ENCODE data around the gene RIPOR3. TPM values are rescaled to one million over a fixed set of nuclear protein-coding genes. Genes with fewer than 3 reads are reported as not detected.

The RIPOR3 gene
- total RNA-seq, 3 donors from 2014 or later, result 0.21 to 0.71 (median 0.63) TPM

DNA sequence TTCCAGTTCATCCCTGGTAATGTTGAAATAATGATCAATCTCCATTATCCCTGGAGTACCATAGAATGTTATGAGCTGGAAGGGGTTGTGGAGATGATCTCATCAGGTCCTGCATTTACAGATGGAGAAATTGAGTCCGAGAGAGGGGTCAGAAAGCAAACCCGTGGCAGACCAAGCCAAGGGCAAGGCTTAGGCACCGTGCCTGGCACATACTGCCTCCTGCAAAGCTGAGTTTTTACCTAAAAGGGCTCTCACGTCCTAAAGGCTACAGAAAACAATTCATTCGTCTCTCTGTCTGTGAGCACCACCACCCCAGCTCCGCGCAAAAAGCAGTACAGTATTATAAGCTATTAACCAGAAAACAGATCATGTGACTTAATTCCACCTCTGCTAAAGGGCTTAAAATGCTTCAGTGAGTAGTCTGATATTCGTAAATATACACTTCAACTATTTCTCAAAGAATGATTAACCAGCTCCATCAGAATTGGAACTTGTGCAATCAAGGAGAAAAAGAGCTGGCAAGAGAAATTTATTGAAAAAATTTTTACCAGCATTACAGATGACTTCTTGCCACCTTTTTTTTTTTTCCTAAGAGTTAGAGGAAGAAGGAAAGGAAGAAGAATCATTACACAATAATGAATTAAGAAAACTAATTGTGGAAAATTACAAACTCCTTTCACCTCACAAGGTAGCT, 36.6 kb upstream of the RIPOR3 start:
- no peaks in the 10 kb centered on the region for H3K9me3 Mint-ChIP-seq
- no peak overlapping the region for H3K4me3 Mint-ChIP-seq
- ATAC-seq, result no peak
- H3K4me1 Mint-ChIP-seq (ENCODE audit: low read depth), result peaks cover 20% of the 10 kb centered on the region
- H3K36me3 Mint-ChIP-seq (ENCODE audit: insufficient read depth), result no peaks in the 10 kb centered on the region
- no peaks in the 10 kb centered on the region for H3K27me3 Mint-ChIP-seq (ENCODE audit: low read depth)
- DNase-seq, result no peak

DNA sequence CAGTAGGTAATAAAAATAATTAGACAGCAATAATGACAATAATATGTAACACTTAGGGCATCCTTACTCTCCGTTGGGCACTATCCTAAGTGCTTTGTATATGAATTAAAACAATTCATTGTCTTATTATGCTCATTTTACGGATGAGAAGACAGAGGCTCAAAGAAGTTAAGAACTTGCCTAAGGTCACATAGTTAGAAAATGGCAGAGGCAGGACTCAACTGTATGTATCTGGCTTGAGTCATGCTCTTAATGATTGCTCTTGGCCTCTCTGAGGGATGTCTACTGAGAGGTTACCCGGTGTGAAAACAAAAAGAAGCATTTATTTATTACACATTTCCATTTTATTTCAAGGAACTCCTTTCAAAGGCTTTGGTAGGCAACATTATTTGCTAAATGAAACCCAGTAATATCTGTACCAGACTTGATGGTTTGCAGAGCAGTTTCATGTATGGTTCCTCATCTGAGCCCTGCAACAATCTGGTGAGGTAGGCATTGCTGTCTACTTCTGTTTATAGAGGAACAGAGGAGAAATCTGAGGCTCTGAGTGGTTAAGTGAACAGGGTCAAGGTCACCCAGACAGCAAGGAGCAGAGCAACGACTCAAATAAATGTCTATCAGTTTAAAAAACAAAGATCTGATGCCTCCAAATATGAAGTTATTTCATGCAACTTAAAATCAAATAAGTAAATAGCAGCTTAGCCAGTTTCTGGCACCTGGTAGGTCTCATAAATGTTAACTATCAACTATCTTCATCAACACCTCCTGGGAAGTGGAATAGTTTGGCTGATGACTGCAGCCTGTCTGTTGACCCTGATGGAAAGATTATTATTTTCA, 35.8 kb upstream of the RIPOR3 start:
- ATAC-seq (no peak), DNase-seq (no peak)
- peaks cover 13% of the 10 kb centered on the region for H3K4me1 Mint-ChIP-seq (ENCODE audit: low read depth)
- no peak overlapping the region for H3K4me3 Mint-ChIP-seq
- no peaks in the 10 kb centered on the region for H3K9me3 Mint-ChIP-seq
- no peaks in the 10 kb centered on the region for H3K36me3 Mint-ChIP-seq (ENCODE audit: insufficient read depth)
- no peaks in the 10 kb centered on the region for H3K27me3 Mint-ChIP-seq (ENCODE audit: low read depth)

DNA sequence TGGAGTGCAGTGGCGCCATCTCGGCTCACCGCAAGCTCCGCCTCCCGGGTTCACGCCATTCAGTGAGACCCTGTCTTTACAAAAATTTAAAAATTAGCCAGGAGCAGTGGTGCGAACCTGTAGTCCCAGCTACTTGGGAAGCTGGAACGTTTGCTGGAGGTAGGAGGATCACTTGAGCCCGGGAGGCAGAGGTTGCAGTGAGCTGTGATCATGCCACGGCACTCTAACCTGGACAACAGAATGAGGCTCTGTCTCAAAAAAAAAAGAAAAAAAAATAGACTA, 34.3 kb upstream of the RIPOR3 start:
- no peaks in the 10 kb centered on the region for H3K27me3 Mint-ChIP-seq (ENCODE audit: low read depth)
- H3K9me3 Mint-ChIP-seq, result no peaks in the 10 kb centered on the region
- no peak overlapping the region for H3K4me3 Mint-ChIP-seq
- ATAC-seq (no peak), DNase-seq (no peak)
- H3K4me1 Mint-ChIP-seq (ENCODE audit: low read depth), result peaks cover 13% of the 10 kb centered on the region
- H3K36me3 Mint-ChIP-seq (ENCODE audit: insufficient read depth), result no peaks in the 10 kb centered on the region

DNA sequence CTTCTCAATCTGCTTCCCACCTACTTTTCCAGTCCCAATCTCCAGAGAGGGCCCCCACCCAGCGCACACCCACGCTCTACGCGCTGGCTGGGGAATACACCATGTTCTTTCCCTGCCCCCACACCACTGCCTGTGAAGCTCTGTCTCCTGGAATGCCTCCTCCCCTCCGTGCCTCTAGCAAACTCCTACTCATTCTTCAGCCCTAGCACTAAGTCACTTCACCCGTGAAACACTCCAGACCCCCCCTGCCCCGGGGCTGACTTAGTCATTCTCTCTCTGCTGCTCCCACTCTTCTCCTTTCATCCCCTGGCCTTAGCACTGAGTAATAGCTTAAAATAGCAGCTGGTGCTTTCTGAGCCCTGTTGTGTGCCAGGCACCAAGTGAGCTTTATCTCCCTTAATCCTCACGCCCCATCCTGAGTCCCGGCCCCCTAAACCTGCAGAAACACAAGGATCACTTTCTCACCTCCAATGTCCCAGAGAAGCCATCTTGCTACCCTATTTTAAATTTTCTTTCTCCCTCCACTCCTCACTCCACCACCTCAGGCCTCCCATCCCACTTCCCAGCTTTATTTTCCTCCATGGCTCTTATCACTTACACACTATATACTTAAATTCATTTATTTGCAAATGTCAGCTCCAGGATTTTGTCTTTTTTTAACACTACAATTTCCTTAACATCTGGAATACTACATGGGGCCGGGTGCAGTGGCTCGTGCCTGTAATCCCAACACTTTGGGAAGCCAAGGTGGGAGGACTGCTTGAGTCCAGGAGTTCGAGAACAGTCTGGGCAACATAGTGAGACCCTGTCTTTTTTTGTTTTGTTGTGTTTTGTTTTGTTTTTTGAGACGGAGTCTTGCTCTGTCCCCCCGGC, 33.7 kb upstream of the RIPOR3 start:
- DNase-seq, result peak; percentile 51
- no peaks in the 10 kb centered on the region for H3K27me3 Mint-ChIP-seq (ENCODE audit: low read depth)
- no peaks in the 10 kb centered on the region for H3K9me3 Mint-ChIP-seq
- no peaks in the 10 kb centered on the region for H3K36me3 Mint-ChIP-seq (ENCODE audit: insufficient read depth)
- H3K4me3 Mint-ChIP-seq, result no peak overlapping the region
- peaks cover 8% of the 10 kb centered on the region for H3K4me1 Mint-ChIP-seq (ENCODE audit: low read depth)
- ATAC-seq, result peak; percentile 99

DNA sequence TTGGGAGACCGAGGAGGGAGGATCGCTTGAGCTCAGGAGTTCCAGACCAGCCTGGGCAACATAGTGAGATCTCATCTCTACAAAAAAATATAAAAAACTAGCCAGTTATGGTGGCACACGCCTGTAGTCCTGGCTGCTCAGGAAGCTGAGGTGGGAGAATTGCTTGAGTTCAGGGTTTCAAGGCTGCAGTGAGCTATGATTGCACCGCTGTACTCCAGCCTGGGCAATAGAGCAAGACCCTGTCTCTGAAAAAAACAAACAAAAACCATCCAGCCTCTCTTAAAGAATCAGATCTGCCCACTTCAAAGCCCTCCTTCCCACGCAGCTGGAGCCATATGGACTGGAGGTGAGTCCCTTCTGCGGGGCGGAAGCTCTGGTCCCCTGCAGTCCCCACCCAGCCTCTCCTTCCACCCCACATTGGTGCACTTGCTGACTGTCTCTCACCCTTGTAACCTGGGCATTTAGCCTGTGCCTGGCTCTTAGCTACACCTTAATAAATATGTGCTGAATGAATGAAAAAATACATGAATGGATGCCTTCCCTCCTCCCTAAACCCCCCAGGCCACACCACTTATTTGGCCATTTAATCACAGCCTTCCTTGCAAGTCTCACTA, 32.9 kb upstream of the RIPOR3 start:
- no peak for DNase-seq
- Mint-ChIP-seq H3K27me3 (ENCODE audit: low read depth) (no peaks in the 10 kb centered on the region), H3K4me3 (no peak overlapping the region), H3K4me1 (ENCODE audit: low read depth) (peaks cover 4% of the 10 kb centered on the region), H3K36me3 (ENCODE audit: insufficient read depth) (no peaks in the 10 kb centered on the region), H3K9me3 (no peaks in the 10 kb centered on the region)
- ATAC-seq, result no peak

DNA sequence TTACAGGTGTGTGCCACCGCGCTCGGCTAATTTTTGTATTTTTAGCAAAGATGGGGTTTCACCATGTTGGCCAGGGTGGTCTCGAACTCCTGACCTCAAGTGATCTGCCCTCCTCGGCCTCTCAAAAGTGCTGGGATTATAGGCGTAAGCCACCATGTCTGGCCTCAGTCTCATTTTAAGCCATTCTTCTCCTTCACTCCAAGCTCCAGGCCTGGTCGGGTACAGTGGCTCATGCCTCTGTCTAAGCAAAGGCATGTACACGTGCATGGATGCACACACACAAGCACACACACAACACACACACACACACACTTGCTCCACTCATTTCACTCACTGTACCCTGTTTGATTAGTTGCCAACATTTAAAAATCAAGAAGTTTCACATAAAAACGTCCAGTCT, 32.3 kb upstream of the RIPOR3 start:
- H3K4me1 Mint-ChIP-seq (ENCODE audit: low read depth), result peaks cover 4% of the 10 kb centered on the region
- ATAC-seq, result no peak
- no peak overlapping the region for H3K4me3 Mint-ChIP-seq
- no peaks in the 10 kb centered on the region for H3K27me3 Mint-ChIP-seq (ENCODE audit: low read depth)
- no peaks in the 10 kb centered on the region for H3K9me3 Mint-ChIP-seq
- H3K36me3 Mint-ChIP-seq (ENCODE audit: insufficient read depth), result no peaks in the 10 kb centered on the region
- DNase-seq, result no peak

DNA sequence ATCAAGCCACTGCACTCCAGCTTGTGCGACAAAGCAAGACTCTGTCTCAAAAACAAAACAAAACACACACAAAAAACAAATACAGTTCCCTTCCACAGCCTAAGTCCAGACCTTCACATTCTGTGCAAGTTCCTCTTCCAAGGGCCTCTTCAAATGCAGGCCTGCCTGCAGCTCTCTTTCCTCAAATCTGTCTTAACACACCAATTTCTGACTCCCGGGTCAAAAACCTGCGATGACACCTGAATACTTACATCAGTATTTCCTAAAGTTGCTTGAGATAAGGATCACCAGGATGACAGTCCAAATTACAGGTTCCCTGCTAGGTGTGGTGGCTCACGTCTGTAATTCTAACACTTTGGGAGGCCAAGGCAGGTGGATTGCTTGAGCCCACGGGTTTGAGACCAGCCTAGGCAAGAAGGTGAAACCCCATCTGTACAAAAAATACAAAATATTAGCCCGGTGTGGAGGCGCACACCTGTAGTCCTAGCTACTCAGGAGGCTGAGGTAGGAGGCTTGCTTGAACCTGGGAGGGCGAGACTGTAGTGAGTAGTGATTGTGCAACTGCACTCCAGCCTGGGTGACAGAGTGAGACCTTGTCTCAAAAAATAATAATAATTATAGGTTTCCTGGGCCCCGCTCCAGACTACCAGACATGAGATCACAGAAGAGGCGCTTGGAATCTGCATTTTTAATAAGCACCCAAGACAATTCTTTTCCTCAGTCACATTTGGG, 31.2 kb upstream of the RIPOR3 start:
- H3K4me3 Mint-ChIP-seq, result no peak overlapping the region
- H3K4me1 Mint-ChIP-seq (ENCODE audit: low read depth), result peaks cover 4% of the 10 kb centered on the region
- H3K9me3 Mint-ChIP-seq, result no peaks in the 10 kb centered on the region
- H3K36me3 Mint-ChIP-seq (ENCODE audit: insufficient read depth), result no peaks in the 10 kb centered on the region
- H3K27me3 Mint-ChIP-seq (ENCODE audit: low read depth), result no peaks in the 10 kb centered on the region
- DNase-seq, result no peak
- ATAC-seq, result no peak

DNA sequence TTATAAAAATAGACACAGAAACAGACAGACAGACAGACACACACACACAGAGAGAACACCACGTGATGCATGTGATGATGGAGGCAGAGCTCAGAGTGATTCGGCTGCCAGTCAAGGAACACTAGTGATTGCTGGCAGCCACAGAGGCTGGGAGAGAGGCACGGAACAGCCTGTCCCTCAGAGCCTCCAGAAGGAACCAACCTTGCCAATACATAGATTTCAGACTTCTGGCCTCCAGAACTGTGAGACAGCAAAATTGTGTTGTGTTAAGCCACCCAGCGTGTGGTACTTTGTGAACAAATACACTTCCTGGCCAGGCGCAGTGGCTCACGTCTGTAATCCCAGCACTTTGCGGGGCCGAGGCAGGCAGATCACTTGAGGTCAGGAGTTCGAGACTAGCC, 30.5 kb upstream of the RIPOR3 start:
- Mint-ChIP-seq H3K36me3 (ENCODE audit: insufficient read depth) (no peaks in the 10 kb centered on the region), H3K4me1 (ENCODE audit: low read depth) (peaks cover 3% of the 10 kb centered on the region), H3K9me3 (no peaks in the 10 kb centered on the region), H3K4me3 (no peak overlapping the region), H3K27me3 (ENCODE audit: low read depth) (no peaks in the 10 kb centered on the region)
- no peak for DNase-seq
- ATAC-seq, result no peak

DNA sequence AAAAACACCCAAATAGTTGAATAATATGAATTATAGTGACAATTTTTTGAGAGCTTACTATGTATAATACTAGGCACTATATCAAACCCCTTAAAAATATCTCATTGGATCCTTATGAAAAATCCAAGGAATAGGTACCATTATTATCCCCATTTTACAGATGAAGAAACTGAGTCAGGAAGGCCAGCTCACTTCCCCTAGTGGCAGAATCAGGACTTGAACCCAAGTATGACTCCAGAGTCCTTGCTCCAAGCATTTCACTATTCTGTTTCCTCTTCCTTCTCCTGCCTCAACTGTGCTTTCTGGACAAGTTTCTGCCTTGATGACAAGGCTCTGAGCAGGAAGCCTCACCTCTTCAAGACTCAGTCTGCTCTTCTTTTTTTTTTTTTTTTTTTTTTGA, 29.2 kb upstream of the RIPOR3 start:
- DNase-seq (no peak), ATAC-seq (no peak)
- H3K27me3 Mint-ChIP-seq (ENCODE audit: low read depth), result no peaks in the 10 kb centered on the region
- no peaks in the 10 kb centered on the region for H3K36me3 Mint-ChIP-seq (ENCODE audit: insufficient read depth)
- no peaks in the 10 kb centered on the region for H3K4me1 Mint-ChIP-seq (ENCODE audit: low read depth)
- no peak overlapping the region for H3K4me3 Mint-ChIP-seq
- H3K9me3 Mint-ChIP-seq, result no peaks in the 10 kb centered on the region

DNA sequence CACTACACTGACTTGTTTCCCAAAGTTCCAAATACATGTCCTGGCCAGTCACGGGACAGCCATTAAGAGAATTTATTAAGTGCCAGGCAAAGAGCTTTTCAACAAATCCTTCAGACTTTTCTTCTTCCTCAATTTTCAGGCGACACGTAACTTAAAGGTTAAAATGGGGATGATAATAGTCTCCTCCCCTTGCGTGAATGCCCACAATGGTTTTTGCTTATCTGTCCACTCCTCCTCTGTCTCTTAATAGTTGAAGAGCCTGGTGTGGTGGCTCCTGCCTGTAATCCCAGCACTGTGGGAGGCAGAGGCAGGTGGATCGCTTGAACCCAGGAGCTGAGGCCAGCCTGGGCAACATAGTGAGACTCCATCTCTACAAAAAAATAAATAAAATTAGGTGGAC, 28.7 kb upstream of the RIPOR3 start:
- no peak overlapping the region for H3K4me3 Mint-ChIP-seq
- no peaks in the 10 kb centered on the region for H3K36me3 Mint-ChIP-seq (ENCODE audit: insufficient read depth)
- H3K27me3 Mint-ChIP-seq (ENCODE audit: low read depth), result peaks cover 5% of the 10 kb centered on the region
- H3K4me1 Mint-ChIP-seq (ENCODE audit: low read depth), result no peaks in the 10 kb centered on the region
- no peaks in the 10 kb centered on the region for H3K9me3 Mint-ChIP-seq
- no peak for DNase-seq
- no peak for ATAC-seq

DNA sequence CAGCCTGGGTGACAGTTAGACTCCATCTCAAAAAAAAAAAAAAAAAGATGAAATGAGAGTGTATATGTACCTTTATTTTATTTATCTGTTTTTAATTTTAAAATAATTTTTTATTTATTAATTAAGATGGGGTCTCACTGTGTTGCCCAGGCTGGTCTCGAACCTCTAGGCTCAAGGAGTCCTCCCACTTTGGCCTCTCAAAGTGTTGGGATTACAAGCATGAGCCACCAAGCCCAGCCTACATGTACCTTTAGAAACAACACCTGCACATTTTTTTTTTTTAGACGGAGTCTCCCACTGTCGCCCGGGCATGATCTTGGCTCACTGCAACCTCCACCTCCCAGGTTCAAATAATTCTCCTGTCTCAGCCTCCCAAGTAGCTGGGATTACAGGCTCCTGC, 28.0 kb upstream of the RIPOR3 start:
- H3K9me3 Mint-ChIP-seq, result no peaks in the 10 kb centered on the region

DNA sequence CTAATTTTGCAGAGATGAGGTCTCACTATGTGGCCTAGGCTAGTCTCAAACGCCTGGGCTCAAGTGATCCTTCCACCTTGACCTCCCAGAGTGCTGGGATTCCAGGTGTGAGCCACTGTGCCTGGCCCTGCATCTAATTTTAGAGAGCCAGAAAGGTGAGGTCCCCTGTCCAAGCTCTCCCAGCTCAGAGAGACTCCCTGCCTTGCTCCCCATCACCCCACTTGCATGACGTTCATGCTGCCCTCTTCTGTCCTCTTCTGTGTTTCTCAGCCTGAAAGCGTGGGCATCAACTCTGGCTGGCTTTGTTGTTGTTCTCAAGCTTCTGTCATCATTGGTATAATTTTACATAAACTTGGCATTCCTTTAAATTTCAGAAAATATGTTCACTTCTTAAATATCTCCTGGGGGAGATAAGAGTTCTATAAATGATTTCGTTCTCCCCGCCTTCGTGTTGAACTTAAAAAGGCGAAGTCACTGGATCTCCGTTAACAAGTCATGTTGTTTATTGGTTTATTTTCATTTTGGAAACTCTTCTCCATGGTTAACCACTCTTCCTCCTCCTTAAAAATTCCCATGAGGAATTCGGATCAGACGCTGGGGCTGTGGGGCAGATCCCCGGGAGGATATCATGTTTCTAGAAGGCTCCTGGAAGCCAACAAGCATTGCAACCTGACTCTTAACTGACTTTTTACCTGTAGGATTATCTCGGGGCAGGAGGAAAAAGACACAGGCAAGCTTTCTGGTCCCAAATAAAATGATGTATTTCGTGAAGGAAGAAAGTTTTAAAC, 26.8 kb upstream of the RIPOR3 start:
- Mint-ChIP-seq H3K4me1 (ENCODE audit: low read depth) (no peaks in the 10 kb centered on the region), H3K36me3 (ENCODE audit: insufficient read depth) (no peaks in the 10 kb centered on the region), H3K27me3 (ENCODE audit: low read depth) (peaks cover 13% of the 10 kb centered on the region), H3K9me3 (no peaks in the 10 kb centered on the region), H3K4me3 (no peak overlapping the region)
- ATAC-seq, result no peak
- no peak for DNase-seq

More for the DNA sequence above, 28.0 kb upstream of the RIPOR3 start:
- no peak for ATAC-seq
- Mint-ChIP-seq H3K27me3 (ENCODE audit: low read depth) (peaks cover 5% of the 10 kb centered on the region), H3K4me1 (ENCODE audit: low read depth) (no peaks in the 10 kb centered on the region), H3K36me3 (ENCODE audit: insufficient read depth) (no peaks in the 10 kb centered on the region), H3K4me3 (no peak overlapping the region)
- DNase-seq, result no peak

DNA sequence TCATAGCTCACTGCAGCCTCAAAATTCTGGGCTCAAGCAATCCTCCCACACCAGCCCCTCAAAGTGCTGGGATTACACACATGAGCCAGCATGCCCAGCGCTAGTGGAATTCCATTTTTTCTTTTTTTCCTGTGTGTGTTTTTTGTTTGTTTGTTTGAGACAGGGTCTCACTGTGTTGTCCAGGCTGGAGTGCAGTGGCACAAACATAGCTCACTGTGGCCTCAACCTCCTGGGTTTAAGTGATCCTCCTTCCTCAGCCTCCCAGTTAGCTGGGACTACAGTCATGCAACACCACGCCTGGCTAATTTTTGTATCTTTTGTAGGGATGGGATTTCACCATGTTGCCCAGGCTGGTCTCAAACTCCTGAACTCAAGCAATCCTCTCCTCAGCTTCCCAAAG, 26.0 kb upstream of the RIPOR3 start:
- Mint-ChIP-seq H3K4me3 (no peak overlapping the region), H3K27me3 (ENCODE audit: low read depth) (peaks cover 17% of the 10 kb centered on the region), H3K4me1 (ENCODE audit: low read depth) (no peaks in the 10 kb centered on the region), H3K36me3 (ENCODE audit: insufficient read depth) (no peaks in the 10 kb centered on the region), H3K9me3 (no peaks in the 10 kb centered on the region)
- DNase-seq (no peak), ATAC-seq (no peak)

Measured in activated T-cell treated with anti-CD3 and anti-CD28 coated beads, Interleukin-2, amount 50 U/mL, for 4 hours (primary cell).